Measurements from ENCODE around the gene DHX32. TPM values are rescaled to one million over a fixed set of nuclear protein-coding genes. Genes with fewer than 3 reads are reported as not detected.
A peak's percentile ranks its signal among the peaks of the same experiment; 100 is the strongest.
"Not testable (repeated sequence)": the region's sequence is repeated elsewhere in the genome, so short reads cannot be mapped to it uniquely, and the experiment has no call there.

The DHX32 gene
- total RNA-seq, result 25.0 TPM

GRCh38 chr10:125881192-125881591 is at the start of gene DHX32:
DHX32 (minus strand) TSS chr10:125881292; CDS start chr10:125880824, 468 bp downstream.
- DNase-seq, result no peak

GRCh38 chr10:125929618-125930017 is 48.5 kb upstream of the DHX32 start:
- DNase-seq, result no peak

GRCh38 chr10:125928928-125929585 is 48.0 kb upstream of the DHX32 start:
- DNase-seq, result no peak

- not testable (repeated sequence) for DNase-seq
Measured at GRCh38 chr10:125927265-125927664, 46.2 kb upstream of the DHX32 start.

- DNase-seq, result no peak
Measured at GRCh38 chr10:125926247-125926646, 45.2 kb upstream of the DHX32 start.

- DNase-seq, result no peak
Measured at GRCh38 chr10:125925262-125925834, 44.3 kb upstream of the DHX32 start.

- not testable (repeated sequence) for DNase-seq
Measured at GRCh38 chr10:125921643-125922306, 40.7 kb upstream of the DHX32 start.

GRCh38 chr10:125917704-125918361 is 36.7 kb upstream of the DHX32 start:
- DNase-seq, result not testable (repeated sequence)

- no peak for DNase-seq
Measured at GRCh38 chr10:125916977-125917376, 35.9 kb upstream of the DHX32 start.

GRCh38 chr10:125913277-125913676 is 32.2 kb upstream of the DHX32 start:
- not testable (repeated sequence) for DNase-seq

- DNase-seq, result no peak
Measured at GRCh38 chr10:125911990-125912389, 30.9 kb upstream of the DHX32 start.

- no peak for DNase-seq
Measured at GRCh38 chr10:125911145-125911544, 30.1 kb upstream of the DHX32 start.

- not testable (repeated sequence) for DNase-seq
Measured at GRCh38 chr10:125909491-125909890, 28.4 kb upstream of the DHX32 start.

- DNase-seq, result not testable (repeated sequence)
Measured at GRCh38 chr10:125908813-125909212, 27.7 kb upstream of the DHX32 start.

- not testable (repeated sequence) for DNase-seq
Measured at GRCh38 chr10:125907598-125907997, 26.5 kb upstream of the DHX32 start.

- not testable (repeated sequence) for DNase-seq
Measured at GRCh38 chr10:125905069-125905994, 24.2 kb upstream of the DHX32 start.

GRCh38 chr10:125903135-125903640 is 22.1 kb upstream of the DHX32 start:
- DNase-seq, result not testable (repeated sequence)

- not testable (repeated sequence) for DNase-seq
Measured at GRCh38 chr10:125900963-125901362, 19.9 kb upstream of the DHX32 start.

- DNase-seq, result not testable (repeated sequence)
Measured at GRCh38 chr10:125897317-125897716, 16.2 kb upstream of the DHX32 start.

- peak; percentile 14 for DNase-seq
Measured at GRCh38 chr10:125896088-125896934, 15.2 kb upstream of the DHX32 start, which contains the start of gene FANK1. FANK1 (plus strand) TSS chr10:125896564; CDS start chr10:125896643, 79 bp downstream.
